GM12878 (cell line): ENCODE results near the gene SLC28A1. TPM values are rescaled to one million over a fixed set of nuclear protein-coding genes. Genes with fewer than 3 reads are reported as not detected.

Source experiments
- ASH2L ChIP-seq: fragments of 300-600, 200-600 bp; sonication (generic); IDR thresholded peaks from 2 replicates; pipeline ENCODE4 v1.6.1; 2017; ENCODE audit warnings: low read depth, mild to moderate bottlenecking, borderline replicate concordance
- BMI1 ChIP-seq: fragments of 450-650 bp; IDR thresholded peaks from 2 replicates; pipeline ENCODE4 v1.6.1; 2016; ENCODE audit warnings: mild to moderate bottlenecking, moderate library complexity, borderline replicate concordance
- CREB1 ChIP-seq: IDR thresholded peaks from 2 replicates; pipeline ENCODE4 v1.6.1; 2012; ENCODE audit warnings: low read depth, mild to moderate bottlenecking, inconsistent platforms
- EGR1 ChIP-seq, 2 experiments: IDR thresholded peaks; 1 replicate in 1 of 2; 2 replicates in 1 of 2; pipeline ENCODE4 v1.6.1; 2011 to 2012; ENCODE audit warnings: low read depth in 2 of 2, low read length in 2 of 2, borderline replicate concordance in 1 of 2, mild to moderate bottlenecking in 1 of 2, moderate library complexity in 1 of 2
- FOS ChIP-seq: IDR thresholded peaks from 3 replicates; pipeline ENCODE4 v1.6.1; 2011; ENCODE audit warnings: borderline replicate concordance; ENCODE audit not compliant: insufficient read length; ENCODE audit errors: extremely low read depth
- JUNB ChIP-seq: IDR thresholded peaks from 2 replicates; pipeline ENCODE4 v1.6.1; 2016; ENCODE audit warnings: antibody characterized with exemption, mild to moderate bottlenecking
- MEF2A ChIP-seq: IDR thresholded peaks from 2 replicates; pipeline ENCODE4 v1.6.1; 2011; ENCODE audit warnings: low read depth, mild to moderate bottlenecking, low read length, moderate library complexity; ENCODE audit not compliant: insufficient read depth
- MTA3 ChIP-seq: IDR thresholded peaks from 2 replicates; pipeline ENCODE4 v1.6.1; 2012; ENCODE audit warnings: low read length, inconsistent platforms, borderline replicate concordance
- NR2C1 ChIP-seq: fragments of 450-650 bp; IDR thresholded peaks from 2 replicates; pipeline ENCODE4 v1.6.1; 2017; ENCODE audit warnings: antibody characterized with exemption, mild to moderate bottlenecking, moderate library complexity
- NR2F1 ChIP-seq: fragments of 450-650 bp; conservative IDR thresholded peaks from 2 replicates; pipeline ENCODE4 v1.6.1; 2017; ENCODE audit warnings: mild to moderate bottlenecking
- PAX8 ChIP-seq: fragments of 450-650 bp; IDR thresholded peaks from 2 replicates; pipeline ENCODE4 v1.6.1; 2017; ENCODE audit warnings: mild to moderate bottlenecking, moderate library complexity
- RB1 ChIP-seq: fragments of 450-650 bp; formaldehyde crosslinking; IDR thresholded peaks from 2 replicates; pipeline ENCODE4 v1.6.1; 2017; ENCODE audit warnings: mild to moderate bottlenecking, borderline replicate concordance
- RCOR1 ChIP-seq: conservative IDR thresholded peaks from 2 replicates; pipeline ENCODE4 v1.6.1; 2012; ENCODE audit warnings: low read depth, low read length, improper control_type of control experiment
- RUNX3 ChIP-seq: IDR thresholded peaks from 2 replicates; pipeline ENCODE4 v1.6.1; 2012; ENCODE audit warnings: low read length, inconsistent platforms
- TARDBP ChIP-seq: IDR thresholded peaks from 2 replicates; pipeline ENCODE4 v1.6.1; 2016; ENCODE audit warnings: borderline replicate concordance
- ZNF274 ChIP-seq: IDR thresholded peaks from one replicate; pipeline ENCODE4 v1.8.0; 2011; ENCODE audit not compliant: insufficient read length, insufficient read depth
- ZNF622 ChIP-seq: fragments of 450-650 bp; IDR thresholded peaks from 2 replicates; pipeline ENCODE4 v1.6.1; 2017; ENCODE audit warnings: mild to moderate bottlenecking, inconsistent platforms
- polyA plus RNA-seq, 11 experiments: library from polyadenylated mRNA; depleted of rRNA in 4 of 11; unstranded in 6 of 11; stranded (reverse) in 5 of 11; fragments of >200 nt; fragmentation: Nextera tagmentation in 4 of 11; fragmentation: Illumina TruSeq in 1 of 11; extraction: Ambion mirVana in 4 of 11; extraction: Trizol in 1 of 11; gene quantifications; 1 replicate in 1 of 11; 2 replicates in 10 of 11; pipeline versions ENCODE4 v1.2.1 to v1.2.3, GENCODE V29; 2011 to 2016; ENCODE audit warnings: inconsistent platforms in 2 of 11, missing spikeins in 2 of 11, low read depth in 1 of 11
- total RNA-seq, 4 experiments: library from RNA; depleted of rRNA in 3 of 4; stranded (reverse); fragments of >200 nt in 3 of 4; fragmentation: Illumina TruSeq in 1 of 4; extraction: Trizol in 1 of 4; gene quantifications; 2 replicates each; pipeline versions ENCODE4 v1.2.1 to v1.2.3, GENCODE V29; 2013 to 2021
- TF ChIP-seq, protein P1 (sequence below): fragments of 450-650 bp; IDR thresholded peaks from 2 replicates; pipeline ENCODE4 v1.6.1; 2016; ENCODE audit warnings: mild to moderate bottlenecking
- TF ChIP-seq, protein P2 (sequence below): fragments of 450-650 bp; IDR thresholded peaks from 2 replicates; pipeline ENCODE4 v1.6.1; 2018; ENCODE audit warnings: borderline replicate concordance, mild to moderate bottlenecking; ENCODE audit not compliant: partially characterized antibody
- TF ChIP-seq, protein P3 (sequence below): IDR thresholded peaks from 2 replicates; pipeline ENCODE4 v1.6.1; 2012; ENCODE audit warnings: improper control_type of control experiment, low read depth, low read length; ENCODE audit not compliant: insufficient replicate concordance

Gene SLC28A1
- total and polyA plus RNA-seq, 10 of the 15 experiments (the other 5 are each of a cell fraction or from before 2014, with no cell fraction given): not detected

DNA sequence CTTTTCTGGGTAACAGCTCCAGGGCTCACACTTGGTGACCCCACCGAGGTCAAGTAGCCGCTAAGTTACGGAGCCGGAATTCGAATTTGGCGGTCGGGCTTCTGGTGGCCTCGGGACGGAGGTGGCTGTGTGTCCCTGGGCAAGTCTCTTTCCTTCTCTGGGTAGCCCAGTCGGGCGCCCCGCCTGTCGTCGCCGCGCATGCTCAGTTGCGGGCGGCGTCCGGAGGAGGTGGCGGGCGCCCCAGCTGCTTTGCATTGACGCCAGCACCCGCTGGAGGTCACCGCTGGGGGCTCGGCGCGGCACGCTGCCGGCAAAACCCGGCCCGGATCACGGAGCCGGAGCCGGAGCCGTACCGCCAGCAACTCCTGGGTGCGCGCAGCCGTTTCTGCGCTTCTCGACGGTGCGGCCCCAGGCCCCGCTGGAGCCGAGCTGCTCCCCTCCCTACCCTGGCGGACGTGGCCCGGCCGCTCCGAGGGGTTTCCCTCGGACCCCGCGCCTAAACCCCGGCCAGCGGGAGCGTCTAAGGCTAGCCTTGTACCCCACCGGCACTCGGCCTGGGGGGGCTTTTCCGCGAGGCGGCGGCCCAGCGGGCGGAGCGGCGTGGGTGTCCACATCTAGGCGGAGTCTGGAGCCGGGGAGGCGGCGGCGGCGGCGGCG lies 96.7 kb downstream of the SLC28A1 start (continued):
- TF ChIP-seq, protein P1, sequence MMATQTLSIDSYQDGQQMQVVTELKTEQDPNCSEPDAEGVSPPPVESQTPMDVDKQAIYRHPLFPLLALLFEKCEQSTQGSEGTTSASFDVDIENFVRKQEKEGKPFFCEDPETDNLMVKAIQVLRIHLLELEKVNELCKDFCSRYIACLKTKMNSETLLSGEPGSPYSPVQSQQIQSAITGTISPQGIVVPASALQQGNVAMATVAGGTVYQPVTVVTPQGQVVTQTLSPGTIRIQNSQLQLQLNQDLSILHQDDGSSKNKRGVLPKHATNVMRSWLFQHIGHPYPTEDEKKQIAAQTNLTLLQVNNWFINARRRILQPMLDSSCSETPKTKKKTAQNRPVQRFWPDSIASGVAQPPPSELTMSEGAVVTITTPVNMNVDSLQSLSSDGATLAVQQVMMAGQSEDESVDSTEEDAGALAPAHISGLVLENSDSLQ: no peak
- TF ChIP-seq, protein P2, sequence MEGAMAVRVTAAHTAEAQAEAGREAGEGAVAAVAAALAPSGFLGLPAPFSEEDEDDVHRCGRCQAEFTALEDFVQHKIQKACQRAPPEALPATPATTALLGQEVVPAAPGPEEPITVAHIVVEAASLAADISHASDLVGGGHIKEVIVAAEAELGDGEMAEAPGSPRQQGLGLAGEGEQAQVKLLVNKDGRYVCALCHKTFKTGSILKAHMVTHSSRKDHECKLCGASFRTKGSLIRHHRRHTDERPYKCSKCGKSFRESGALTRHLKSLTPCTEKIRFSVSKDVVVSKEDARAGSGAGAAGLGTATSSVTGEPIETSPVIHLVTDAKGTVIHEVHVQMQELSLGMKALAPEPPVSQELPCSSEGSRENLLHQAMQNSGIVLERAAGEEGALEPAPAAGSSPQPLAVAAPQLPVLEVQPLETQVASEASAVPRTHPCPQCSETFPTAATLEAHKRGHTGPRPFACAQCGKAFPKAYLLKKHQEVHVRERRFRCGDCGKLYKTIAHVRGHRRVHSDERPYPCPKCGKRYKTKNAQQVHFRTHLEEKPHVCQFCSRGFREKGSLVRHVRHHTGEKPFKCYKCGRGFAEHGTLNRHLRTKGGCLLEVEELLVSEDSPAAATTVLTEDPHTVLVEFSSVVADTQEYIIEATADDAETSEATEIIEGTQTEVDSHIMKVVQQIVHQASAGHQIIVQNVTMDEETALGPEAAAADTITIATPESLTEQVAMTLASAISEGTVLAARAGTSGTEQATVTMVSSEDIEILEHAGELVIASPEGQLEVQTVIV: peak; percentile 72
- TF ChIP-seq MTA3 (no peak), ASH2L (0 out of 2 replicates have a peak, but pooled peaks have one; percentile 17), MEF2A (0 out of 2 replicates have a peak, but pooled peaks have one; percentile 59), BMI1 (no peak), ZNF274 (no peak), NR2F1 (peak; percentile 100), RUNX3 (peak; percentile 66), RB1 (peak; percentile 61; the same call in 1 of the 2 replicates), FOS (no peak), ZNF622 (no peak), NR2C1 (peak; percentile 91), JUNB (no peak), RCOR1 (peak; percentile 91; the same call in 1 of the 2 replicates), EGR1 (IDR thresholded peaks at IDR 0.05; ENCODE audit: borderline replicate concordance in 1 of 2, low read depth in 2 of 2, low read length in 2 of 2) (peak in 1 of 2 experiments; percentile 66; a peak in 2 of 3 replicates), TARDBP (no peak), CREB1 (peak; percentile 91), PAX8 (no peak)
- TF ChIP-seq, protein P3, sequence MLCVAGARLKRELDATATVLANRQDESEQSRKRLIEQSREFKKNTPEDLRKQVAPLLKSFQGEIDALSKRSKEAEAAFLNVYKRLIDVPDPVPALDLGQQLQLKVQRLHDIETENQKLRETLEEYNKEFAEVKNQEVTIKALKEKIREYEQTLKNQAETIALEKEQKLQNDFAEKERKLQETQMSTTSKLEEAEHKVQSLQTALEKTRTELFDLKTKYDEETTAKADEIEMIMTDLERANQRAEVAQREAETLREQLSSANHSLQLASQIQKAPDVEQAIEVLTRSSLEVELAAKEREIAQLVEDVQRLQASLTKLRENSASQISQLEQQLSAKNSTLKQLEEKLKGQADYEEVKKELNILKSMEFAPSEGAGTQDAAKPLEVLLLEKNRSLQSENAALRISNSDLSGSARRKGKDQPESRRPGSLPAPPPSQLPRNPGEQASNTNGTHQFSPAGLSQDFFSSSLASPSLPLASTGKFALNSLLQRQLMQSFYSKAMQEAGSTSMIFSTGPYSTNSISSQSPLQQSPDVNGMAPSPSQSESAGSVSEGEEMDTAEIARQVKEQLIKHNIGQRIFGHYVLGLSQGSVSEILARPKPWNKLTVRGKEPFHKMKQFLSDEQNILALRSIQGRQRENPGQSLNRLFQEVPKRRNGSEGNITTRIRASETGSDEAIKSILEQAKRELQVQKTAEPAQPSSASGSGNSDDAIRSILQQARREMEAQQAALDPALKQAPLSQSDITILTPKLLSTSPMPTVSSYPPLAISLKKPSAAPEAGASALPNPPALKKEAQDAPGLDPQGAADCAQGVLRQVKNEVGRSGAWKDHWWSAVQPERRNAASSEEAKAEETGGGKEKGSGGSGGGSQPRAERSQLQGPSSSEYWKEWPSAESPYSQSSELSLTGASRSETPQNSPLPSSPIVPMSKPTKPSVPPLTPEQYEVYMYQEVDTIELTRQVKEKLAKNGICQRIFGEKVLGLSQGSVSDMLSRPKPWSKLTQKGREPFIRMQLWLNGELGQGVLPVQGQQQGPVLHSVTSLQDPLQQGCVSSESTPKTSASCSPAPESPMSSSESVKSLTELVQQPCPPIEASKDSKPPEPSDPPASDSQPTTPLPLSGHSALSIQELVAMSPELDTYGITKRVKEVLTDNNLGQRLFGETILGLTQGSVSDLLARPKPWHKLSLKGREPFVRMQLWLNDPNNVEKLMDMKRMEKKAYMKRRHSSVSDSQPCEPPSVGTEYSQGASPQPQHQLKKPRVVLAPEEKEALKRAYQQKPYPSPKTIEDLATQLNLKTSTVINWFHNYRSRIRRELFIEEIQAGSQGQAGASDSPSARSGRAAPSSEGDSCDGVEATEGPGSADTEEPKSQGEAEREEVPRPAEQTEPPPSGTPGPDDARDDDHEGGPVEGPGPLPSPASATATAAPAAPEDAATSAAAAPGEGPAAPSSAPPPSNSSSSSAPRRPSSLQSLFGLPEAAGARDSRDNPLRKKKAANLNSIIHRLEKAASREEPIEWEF: no peak
